Loucy (cell line): ENCODE data around the gene FGD6.
A peak's percentile ranks its signal among the peaks of the same experiment; 100 is the strongest.

Experiments
- H2AFZ ChIP-seq: fragments of 200-600 bp; sonication (generic); 2 replicates; pipeline ENCODE4 v1.6.0; 2016; ENCODE audit warnings: antibody characterized with exemption, mild to moderate bottlenecking, low read length, moderate library complexity
- H3F3A ChIP-seq: fragments of 200-600 bp; 2 replicates; pipeline ENCODE4 v1.6.0; 2016; ENCODE audit warnings: antibody characterized with exemption, low read depth, mild to moderate bottlenecking
- H3K27me3 ChIP-seq: fragments of 200-600 bp; sonication (generic); 2 replicates; pipeline ENCODE4 v1.6.1; 2014; ENCODE audit warnings: low read length, mild to moderate bottlenecking; ENCODE audit not compliant: insufficient read depth, poor library complexity, severe bottlenecking
- H3K36me3 ChIP-seq: fragments of 200-600 bp; sonication (generic); 2 replicates; pipeline ENCODE4 v1.6.1; 2016; ENCODE audit warnings: low read length; ENCODE audit not compliant: insufficient read depth
- H3K4me1 ChIP-seq: fragments of 200-600 bp; sonication (generic); 2 replicates; pipeline ENCODE4 v1.5.1; 2014; ENCODE audit warnings: low read length, mild to moderate bottlenecking; ENCODE audit not compliant: insufficient read depth, poor library complexity, severe bottlenecking
- H3K4me2 ChIP-seq: fragments of 200-600 bp; sonication (generic); 2 replicates; pipeline ENCODE4 v1.6.0; 2014; ENCODE audit warnings: antibody characterized with exemption, low read length, low read depth, mild to moderate bottlenecking; ENCODE audit not compliant: poor library complexity, severe bottlenecking
- H3K4me3 ChIP-seq: fragments of 200-600 bp; sonication (generic); 2 replicates; pipeline ENCODE4 v1.5.1; 2014; ENCODE audit warnings: low read length, mild to moderate bottlenecking, mixed read lengths; ENCODE audit not compliant: poor library complexity, severe bottlenecking
- H3K79me2 ChIP-seq: fragments of 200-600 bp; sonication (generic); 2 replicates; pipeline ENCODE4 v1.6.1; 2014; ENCODE audit warnings: low read length; ENCODE audit not compliant: insufficient read depth
- H3K9ac ChIP-seq: fragments of 200-600 bp; sonication (generic); 2 replicates; pipeline ENCODE4 v1.6.0; 2014; ENCODE audit warnings: mild to moderate bottlenecking, low read depth, low read length, moderate library complexity; ENCODE audit not compliant: poor library complexity, severe bottlenecking
- H3K9me2 ChIP-seq: fragments of 200-600 bp; sonication (generic); replicated peaks from 2 replicates; pipeline ENCODE4 v1.6.1; 2016; ENCODE audit warnings: low read depth, low read length, mixed read lengths
- H3K9me3 ChIP-seq: fragments of 200-600 bp; sonication (generic); 2 replicates; pipeline ENCODE4 v1.6.1; 2014; ENCODE audit warnings: mild to moderate bottlenecking, antibody characterized with exemption, low read length, low read depth; ENCODE audit not compliant: insufficient read depth
- H4K20me1 ChIP-seq: fragments of 200-600 bp; sonication (generic); 2 replicates; pipeline ENCODE4 v1.6.0; 2014; ENCODE audit warnings: antibody characterized with exemption, low read length, mild to moderate bottlenecking; ENCODE audit not compliant: insufficient read depth, poor library complexity, severe bottlenecking
- CTCF ChIP-seq: fragments of 200-600 bp; sonication (generic); conservative IDR thresholded peaks from 2 replicates; pipeline ENCODE4 v1.5.1; 2014; ENCODE audit warnings: mild to moderate bottlenecking, antibody characterized with exemption, low read length
- EZH2phosphoT487 ChIP-seq: fragments of 200-600 bp; IDR thresholded peaks from 2 replicates; pipeline ENCODE4 v1.6.1; 2018; ENCODE audit warnings: antibody characterized with exemption, mild to moderate bottlenecking, moderate library complexity, borderline replicate concordance

FGD6 gene

DNA sequence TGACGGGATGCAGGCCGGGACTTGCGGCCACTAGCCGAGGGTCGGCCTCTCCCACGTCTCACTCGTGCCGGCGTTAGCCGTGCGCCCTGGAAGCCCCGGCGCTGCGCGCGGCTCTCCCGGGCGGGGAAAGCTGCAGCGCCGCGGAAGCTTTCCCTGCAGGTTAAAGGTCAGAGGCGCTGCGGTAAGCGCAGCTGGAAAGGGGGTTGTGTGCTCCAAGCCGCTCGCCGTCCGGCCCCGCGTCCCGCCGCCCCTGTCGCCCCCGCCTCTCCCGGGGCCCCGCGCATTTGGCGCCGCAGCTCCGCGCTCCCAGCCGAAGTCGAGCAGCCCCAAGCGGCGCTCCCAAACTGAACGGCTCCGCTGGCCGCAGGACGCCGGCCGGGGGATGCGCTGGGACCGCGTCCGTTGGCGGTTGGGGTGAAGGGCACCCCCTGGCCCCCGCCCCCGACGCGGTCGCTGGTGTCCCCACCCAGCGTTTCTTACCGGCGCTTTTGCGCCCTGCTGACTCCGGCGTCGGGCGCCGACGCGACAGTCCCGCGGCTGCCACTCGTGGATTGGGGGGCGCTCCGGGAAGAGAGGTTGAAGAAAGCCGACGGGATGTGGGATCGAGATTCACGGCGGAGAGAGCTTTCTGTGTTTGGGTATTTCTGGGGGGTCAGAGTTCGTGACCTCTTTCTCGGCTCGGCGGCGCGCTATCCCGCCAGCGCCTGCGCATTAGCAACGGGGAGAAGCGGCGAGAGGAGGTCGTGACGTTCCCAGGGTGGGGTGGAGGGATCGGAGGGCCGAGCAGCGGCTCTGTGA lies 144.2 kb downstream of the FGD6 start, which contains the start of gene NR2C1:
Gene NR2C1, minus strand, starts transcription at position 719 of the 798 bp plus-strand sequence. CDS start 6,234 bp downstream, outside the sequence.
- no peaks in the 10 kb centered on the region for H3K27me3 ChIP-seq
- no peaks in the 10 kb centered on the region for H3K36me3 ChIP-seq
- no peaks in the 10 kb centered on the region for H3K9me2 ChIP-seq
- H3K79me2 ChIP-seq: peaks cover 48% of the 10 kb centered on the region
- no peak for TF ChIP-seq EZH2phosphoT487
- no peak for TF ChIP-seq CTCF
- peak within 1 kb of the TSS; percentile 81 for H3K9ac ChIP-seq
- peak within 1 kb of the TSS; percentile 86 for H3K4me2 ChIP-seq
- H4K20me1 ChIP-seq: peaks cover 3% of the 10 kb centered on the region
- H3K4me3 ChIP-seq: peak within 1 kb of the TSS; percentile 99
- peak within 1 kb of the TSS; percentile 98 for H2AFZ ChIP-seq
- H3K9me3 ChIP-seq: no peaks in the 10 kb centered on the region
- peaks cover 32% of the 10 kb centered on the region for H3K4me1 ChIP-seq
- H3F3A ChIP-seq: no peaks in the 10 kb centered on the region

DNA sequence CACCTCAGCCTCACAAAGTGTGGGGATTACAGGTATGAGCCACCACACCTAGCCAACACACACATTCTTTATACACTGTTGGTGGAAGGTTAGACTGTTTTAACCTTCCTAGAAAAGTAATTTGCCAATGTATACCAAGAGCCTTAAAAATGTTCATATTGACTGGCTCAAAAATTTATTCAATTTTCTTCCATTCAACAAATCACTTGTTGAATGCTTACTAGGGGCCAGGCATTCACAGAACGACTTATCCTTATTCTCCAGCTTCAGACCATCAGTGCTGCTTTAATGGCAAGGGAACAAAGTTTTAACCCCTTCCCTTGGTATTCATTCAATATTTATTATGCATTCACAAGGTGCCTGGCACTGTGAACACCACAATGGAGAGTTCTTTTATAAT lies 146.9 kb downstream of the FGD6 start:
- Histone ChIP-seq H3K4me1 (peaks cover 32% of the 10 kb centered on the region), H3K9me2 (no peaks in the 10 kb centered on the region), H2AFZ (no peak overlapping the region), H3K9me3 (no peaks in the 10 kb centered on the region), H3K36me3 (peaks cover 9% of the 10 kb centered on the region; the same call in 1 of the 2 replicates), H3F3A (no peaks in the 10 kb centered on the region), H3K4me3 (no peak overlapping the region), H3K79me2 (peaks cover 50% of the 10 kb centered on the region), H3K4me2 (peak overlapping the region; percentile 86), H3K27me3 (no peaks in the 10 kb centered on the region), H3K9ac (no peak overlapping the region), H4K20me1 (peaks cover 8% of the 10 kb centered on the region)
- TF ChIP-seq EZH2phosphoT487 (no peak), CTCF (no peak)

DNA sequence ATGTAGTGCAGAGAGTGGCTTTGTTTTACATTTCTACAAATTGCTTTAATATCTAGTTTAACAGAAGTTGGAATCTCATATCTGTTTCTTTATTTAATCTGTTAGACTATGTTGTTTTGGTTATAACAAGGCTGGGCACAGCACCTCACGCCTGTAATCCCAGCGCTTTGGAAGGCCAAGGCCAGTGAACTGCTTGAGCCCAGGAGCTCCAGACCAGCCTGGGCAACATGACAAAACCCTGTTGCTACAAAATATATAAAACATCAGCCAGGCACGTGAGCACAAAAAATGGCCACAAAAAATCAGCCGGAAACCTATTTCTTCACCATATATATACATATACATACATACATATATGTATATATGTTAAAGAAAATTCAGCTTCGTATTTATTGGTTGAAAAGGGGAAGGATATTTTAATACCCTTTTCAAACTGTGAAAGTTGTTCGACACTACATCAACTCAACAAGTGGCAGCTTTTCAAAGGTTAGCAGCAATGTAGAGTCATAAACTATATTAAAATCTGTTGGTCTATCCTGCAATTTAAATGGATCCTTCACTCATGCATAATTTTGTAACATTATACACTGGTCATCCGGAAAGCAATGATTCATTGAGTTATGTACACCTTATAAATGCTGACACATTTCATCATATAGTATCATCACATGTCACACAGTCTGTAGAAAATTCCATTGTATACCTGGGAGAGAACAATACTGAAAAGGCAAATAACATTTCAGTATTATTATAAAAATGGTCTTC lies 151.0 kb downstream of the FGD6 start:
- Histone ChIP-seq H3K36me3 (peaks cover 30% of the 10 kb centered on the region; the same call in 1 of the 2 replicates), H4K20me1 (peaks cover 8% of the 10 kb centered on the region)

More for the DNA sequence above, 151.0 kb downstream of the FGD6 start:
- Histone ChIP-seq H3K4me2 (no peak overlapping the region), H3F3A (no peaks in the 10 kb centered on the region), H3K79me2 (peaks cover 33% of the 10 kb centered on the region), H3K9me3 (no peaks in the 10 kb centered on the region), H3K9me2 (no peaks in the 10 kb centered on the region), H2AFZ (no peak overlapping the region), H3K4me3 (no peak overlapping the region), H3K4me1 (peaks cover 22% of the 10 kb centered on the region), H3K9ac (no peak overlapping the region), H3K27me3 (no peaks in the 10 kb centered on the region)
- no peak for TF ChIP-seq CTCF
